EH (cell line): Measurements from ENCODE around the gene ZNF169.
"Not testable (repeated sequence)": the region's sequence is repeated elsewhere in the genome, so short reads cannot be mapped to it uniquely, and the experiment has no call there.

Experiments used
- DNase-seq: peaks from one replicate; pipeline ENCODE4 v3.0.0-alpha.2; 2015; ENCODE audit warnings: low read depth

The ZNF169 gene

GRCh38 chr9:94348754-94349153 is 89.7 kb downstream of the ZNF169 start:
- not testable (repeated sequence) for DNase-seq
